GM18873 (cell line): ENCODE measurements around the gene TIMM13.
"Not testable (repeated sequence)": the region's sequence is repeated elsewhere in the genome, so short reads cannot be mapped to it uniquely, and the experiment has no call there.

Experiments used
- ATAC-seq: cut with Tn5 transposase; IDR thresholded peaks from one replicate; pipeline ENCODE4 v1.9.1; 2021; ENCODE audit warnings: mild to moderate bottlenecking, moderate library complexity, moderate number of reproducible peaks; ENCODE audit not compliant: unreplicated experiment, low FRiP score

TIMM13 gene

GRCh38 chr19:2432131-2432848 lies 4.9 kb upstream of the TIMM13 start:
- no peak for ATAC-seq

- ATAC-seq = no peak
Measured at GRCh38 chr19:2431318-2432055, 4.1 kb upstream of the TIMM13 start.

- no peak for ATAC-seq
Measured at GRCh38 chr19:2429917-2430535, 2.6 kb upstream of the TIMM13 start.

- no peak for ATAC-seq
Measured at GRCh38 chr19:2428756-2429711, 1.6 kb upstream of the TIMM13 start.

GRCh38 chr19:2428321-2428690 lies 920 bp upstream of the TIMM13 start:
- ATAC-seq = no peak

GRCh38 chr19:2426611-2427428 lies 566 bp downstream of the TIMM13 start:
- ATAC-seq = no peak

- ATAC-seq = no peak
Measured at GRCh38 chr19:2425622-2426581, 1.5 kb downstream of the TIMM13 start.

GRCh38 chr19:2424686-2425621 lies 2.4 kb downstream of the TIMM13 start:
- no peak for ATAC-seq

- no peak for ATAC-seq
Measured at GRCh38 chr19:2423915-2424685, 3.3 kb downstream of the TIMM13 start.

GRCh38 chr19:2423071-2423914 lies 4.1 kb downstream of the TIMM13 start:
- no peak for ATAC-seq

GRCh38 chr19:2421581-2422306 lies 5.6 kb downstream of the TIMM13 start:
- ATAC-seq = no peak

- no peak for ATAC-seq
Measured at GRCh38 chr19:2420490-2420889, 6.9 kb downstream of the TIMM13 start.

- no peak for ATAC-seq
Measured at GRCh38 chr19:2419754-2420153, 7.6 kb downstream of the TIMM13 start.

GRCh38 chr19:2417881-2418406 lies 9.4 kb downstream of the TIMM13 start:
- ATAC-seq = no peak

GRCh38 chr19:2417436-2417835 lies 9.9 kb downstream of the TIMM13 start:
- not testable (repeated sequence) for ATAC-seq
